GM13976 (cell line): ENCODE data around the gene DEDD.
A peak's percentile ranks its signal among the peaks of the same experiment; 100 is the strongest.

Experiments
- DNase-seq: peaks from one replicate; pipeline ENCODE4 v3.0.0; 2012; ENCODE audit warnings: low spot score
- in situ Hi-C: fragments of 300-500 bp; cut with MboI; formaldehyde crosslinking; loops from one replicate; pipeline ENCODE4 v1.12.0; 2022; ENCODE audit warnings: low sequenced_read_pairs, mixed read lengths, inconsistent platforms; ENCODE audit not compliant: unreplicated experiment
- TF ChIP-seq, protein P1 (sequence below): IDR thresholded peaks from 2 replicates; pipeline ENCODE4 v1.5.1; 2012; ENCODE audit warnings: borderline replicate concordance, mild to moderate bottlenecking; ENCODE audit not compliant: insufficient read depth; ENCODE audit errors: extremely low read depth, missing control alignments, control extremely low read depth

Gene DEDD

DNA sequence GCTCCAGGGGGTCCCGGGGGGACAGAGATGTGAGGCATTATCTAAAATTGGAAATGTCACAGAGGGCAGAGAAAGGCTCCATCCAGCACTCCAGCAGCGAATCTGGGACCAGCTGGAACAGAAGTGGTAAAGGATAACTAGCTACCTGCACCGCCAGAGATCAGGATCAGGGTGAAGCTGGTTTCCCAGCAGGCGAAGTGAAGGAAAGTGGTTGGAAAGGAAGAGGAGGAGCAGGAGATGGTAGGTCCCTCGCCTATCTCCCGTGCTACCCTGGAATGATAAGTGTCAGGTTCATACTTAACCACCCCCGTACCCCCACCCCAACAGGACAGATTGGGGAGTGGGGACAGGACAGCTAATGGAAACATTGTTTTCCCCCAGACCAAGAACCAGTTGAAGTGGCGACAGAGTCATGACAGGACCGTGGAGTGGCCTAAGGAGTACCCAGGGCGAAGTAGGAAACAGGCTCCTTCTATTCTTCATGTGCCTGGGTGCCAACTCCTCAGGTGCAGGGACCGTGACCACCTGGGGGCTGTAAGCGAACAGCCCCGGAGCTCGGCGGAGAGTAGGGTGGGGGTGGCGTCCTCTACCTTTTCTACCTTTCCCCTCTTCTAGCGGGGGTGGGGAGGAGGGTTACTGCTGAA lies 44.1 kb upstream of the DEDD start:
- in situ Hi-C loops = no loop called here
- TF ChIP-seq, protein P1, sequence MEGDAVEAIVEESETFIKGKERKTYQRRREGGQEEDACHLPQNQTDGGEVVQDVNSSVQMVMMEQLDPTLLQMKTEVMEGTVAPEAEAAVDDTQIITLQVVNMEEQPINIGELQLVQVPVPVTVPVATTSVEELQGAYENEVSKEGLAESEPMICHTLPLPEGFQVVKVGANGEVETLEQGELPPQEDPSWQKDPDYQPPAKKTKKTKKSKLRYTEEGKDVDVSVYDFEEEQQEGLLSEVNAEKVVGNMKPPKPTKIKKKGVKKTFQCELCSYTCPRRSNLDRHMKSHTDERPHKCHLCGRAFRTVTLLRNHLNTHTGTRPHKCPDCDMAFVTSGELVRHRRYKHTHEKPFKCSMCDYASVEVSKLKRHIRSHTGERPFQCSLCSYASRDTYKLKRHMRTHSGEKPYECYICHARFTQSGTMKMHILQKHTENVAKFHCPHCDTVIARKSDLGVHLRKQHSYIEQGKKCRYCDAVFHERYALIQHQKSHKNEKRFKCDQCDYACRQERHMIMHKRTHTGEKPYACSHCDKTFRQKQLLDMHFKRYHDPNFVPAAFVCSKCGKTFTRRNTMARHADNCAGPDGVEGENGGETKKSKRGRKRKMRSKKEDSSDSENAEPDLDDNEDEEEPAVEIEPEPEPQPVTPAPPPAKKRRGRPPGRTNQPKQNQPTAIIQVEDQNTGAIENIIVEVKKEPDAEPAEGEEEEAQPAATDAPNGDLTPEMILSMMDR = no peak
- peak; percentile 22 for DNase-seq

DNA sequence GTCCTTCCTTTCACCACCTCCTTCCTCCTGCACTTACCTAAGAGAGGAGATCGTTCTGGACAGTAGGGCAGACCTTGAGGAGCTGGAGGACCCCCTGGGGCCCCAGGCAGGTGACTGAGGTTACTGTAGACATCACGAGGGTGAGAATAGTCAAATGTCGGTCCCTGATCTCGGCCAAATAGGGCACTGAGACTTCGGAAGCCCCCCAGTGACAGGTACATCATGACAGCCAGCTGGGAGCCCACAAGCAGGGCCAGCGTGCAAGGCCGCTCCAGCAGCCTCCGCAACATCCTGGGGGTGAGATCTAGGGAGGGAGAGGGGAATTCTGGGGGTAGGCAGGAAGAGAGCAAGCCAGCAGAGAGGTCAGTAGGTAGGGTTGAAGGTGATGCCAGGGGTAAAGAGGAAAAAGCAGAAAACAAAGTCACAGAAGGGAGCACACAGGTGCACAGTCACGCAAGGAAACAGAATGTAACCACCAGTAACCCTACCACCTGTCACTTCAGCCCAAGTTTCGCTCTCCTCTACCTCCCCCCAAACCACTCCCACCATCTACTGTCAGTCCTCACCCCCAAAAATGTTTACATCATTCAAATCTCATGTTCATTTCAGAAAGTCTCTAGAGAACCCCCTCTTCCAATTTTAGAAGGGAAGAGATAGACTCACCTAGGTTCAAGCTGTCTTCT lies 43.4 kb upstream of the DEDD start:
- DNase-seq = peak; percentile 49
- TF ChIP-seq, protein P1 = no peak
- in situ Hi-C loops = no loop called here

DNA sequence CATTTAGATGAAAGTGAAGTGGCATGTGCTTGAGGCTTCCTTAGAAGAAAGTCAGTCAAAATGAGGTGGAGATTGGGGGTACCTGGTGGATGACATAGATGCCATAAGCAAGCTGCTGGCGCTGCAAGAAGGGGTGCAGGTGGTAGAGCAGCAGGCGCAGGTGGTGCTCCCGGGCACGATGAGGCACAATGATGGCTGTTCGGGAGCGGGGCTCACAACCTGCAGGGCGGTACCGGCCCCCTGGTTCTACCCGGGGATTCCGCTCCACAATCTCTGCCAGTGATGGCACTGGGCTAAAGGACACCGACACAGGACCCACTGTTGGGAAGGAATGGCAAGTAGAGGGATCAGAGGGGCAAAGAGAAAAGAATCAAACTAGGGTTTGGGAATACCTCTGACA lies 42.4 kb upstream of the DEDD start:
- in situ Hi-C loops = no loop called here
- no peak for DNase-seq
- TF ChIP-seq, protein P1 = no peak

DNA sequence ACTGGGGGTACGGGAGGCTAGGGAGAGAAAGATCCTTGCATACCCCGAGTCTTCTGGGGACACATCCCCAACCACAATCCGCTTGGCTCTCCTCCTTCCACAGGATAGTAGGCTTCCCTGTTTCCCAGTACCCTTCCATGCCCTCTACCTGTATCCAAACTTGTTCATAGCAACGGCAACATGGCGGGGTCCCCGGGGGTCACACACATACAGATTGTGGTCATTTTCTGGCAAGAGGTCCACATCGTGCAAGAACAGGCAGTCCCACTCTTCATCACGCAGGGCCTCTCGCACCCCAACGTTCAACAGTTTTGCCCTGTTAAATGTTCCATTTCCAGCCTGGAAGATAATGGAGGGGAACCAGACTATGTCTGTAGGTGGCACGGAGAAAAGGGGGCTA lies 41.2 kb upstream of the DEDD start:
- DNase-seq = no peak
- TF ChIP-seq, protein P1 = no peak
- in situ Hi-C loops = no loop called here

GRCh38 chr1:161172776-161173376 lies 40.4 kb upstream of the DEDD start:
- TF ChIP-seq, protein P1 = no peak
- in situ Hi-C loops = no loop called here
- no peak for DNase-seq

GRCh38 chr1:161172349-161172748 lies 39.9 kb upstream of the DEDD start:
- TF ChIP-seq, protein P1 = no peak
- no peak for DNase-seq
- in situ Hi-C loops = no loop called here
